ENCODE results near the gene TRIM62.

DNA sequence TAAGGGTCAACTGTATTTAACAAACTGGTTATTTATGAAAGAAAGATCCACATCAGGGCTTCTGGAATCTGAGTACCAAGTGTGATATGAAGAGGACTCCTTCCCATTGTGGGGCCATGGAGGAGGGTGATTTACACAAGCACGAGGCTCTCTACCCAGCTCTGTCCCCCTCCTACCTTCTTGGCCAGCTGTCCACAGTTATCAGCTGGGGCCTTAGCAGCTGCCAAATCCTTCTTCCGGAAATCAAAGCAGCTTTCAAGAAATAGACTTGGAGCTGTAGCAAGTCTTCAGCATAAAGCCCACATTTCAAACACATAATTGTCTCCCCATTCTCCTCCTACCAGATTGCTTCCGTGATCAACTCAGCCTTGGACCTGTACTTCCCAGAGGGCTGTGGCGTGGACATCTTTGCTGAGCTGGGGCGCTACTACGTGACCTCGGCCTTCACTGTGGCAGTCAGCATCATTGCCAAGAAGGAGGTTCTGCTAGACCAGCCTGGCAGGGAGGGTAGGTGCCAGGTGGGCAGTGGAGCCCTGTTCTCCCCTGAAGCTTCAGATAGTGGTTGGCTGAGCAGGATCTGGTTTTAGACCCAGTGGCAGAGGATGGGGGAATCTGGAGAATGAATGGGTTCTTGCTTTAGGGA is 85.4 kb downstream of the TRIM62 start:
- TF ChIP-seq, protein P1, sequence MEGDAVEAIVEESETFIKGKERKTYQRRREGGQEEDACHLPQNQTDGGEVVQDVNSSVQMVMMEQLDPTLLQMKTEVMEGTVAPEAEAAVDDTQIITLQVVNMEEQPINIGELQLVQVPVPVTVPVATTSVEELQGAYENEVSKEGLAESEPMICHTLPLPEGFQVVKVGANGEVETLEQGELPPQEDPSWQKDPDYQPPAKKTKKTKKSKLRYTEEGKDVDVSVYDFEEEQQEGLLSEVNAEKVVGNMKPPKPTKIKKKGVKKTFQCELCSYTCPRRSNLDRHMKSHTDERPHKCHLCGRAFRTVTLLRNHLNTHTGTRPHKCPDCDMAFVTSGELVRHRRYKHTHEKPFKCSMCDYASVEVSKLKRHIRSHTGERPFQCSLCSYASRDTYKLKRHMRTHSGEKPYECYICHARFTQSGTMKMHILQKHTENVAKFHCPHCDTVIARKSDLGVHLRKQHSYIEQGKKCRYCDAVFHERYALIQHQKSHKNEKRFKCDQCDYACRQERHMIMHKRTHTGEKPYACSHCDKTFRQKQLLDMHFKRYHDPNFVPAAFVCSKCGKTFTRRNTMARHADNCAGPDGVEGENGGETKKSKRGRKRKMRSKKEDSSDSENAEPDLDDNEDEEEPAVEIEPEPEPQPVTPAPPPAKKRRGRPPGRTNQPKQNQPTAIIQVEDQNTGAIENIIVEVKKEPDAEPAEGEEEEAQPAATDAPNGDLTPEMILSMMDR (conservative IDR thresholded peaks at IDR 0.05; ENCODE audit: low read length), result no peak
- no peak for TF ChIP-seq EZH2phosphoT487 (IDR thresholded peaks at IDR 0.05; ENCODE audit: borderline replicate concordance)

Measured in Loucy (cell line).